H1 (cell line): ENCODE data around the gene KCNQ1. TPM values are rescaled to one million over a fixed set of nuclear protein-coding genes. Genes with fewer than 3 reads are reported as not detected.

Experiments
- CTCF ChIA-PET: fragments of 300-600 bp; sonication (Branson Sonifier 250); formaldehyde crosslinking; loops from one replicate; lab custom pipeline; 2021; ENCODE audit not compliant: partially characterized antibody; lab: Charles Lee
- POLR2A ChIA-PET: fragments of 300-600 bp; sonication (Branson Sonifier 250); formaldehyde crosslinking; loops from one replicate; lab custom pipeline; 2021; ENCODE audit warnings: inconsistent platforms; ENCODE audit not compliant: partially characterized antibody; lab: Charles Lee
- DNase-seq, 2 experiments: peaks; one replicate each; pipeline versions ENCODE4 v3.0.0 to v3.0.0-alpha.2; 2010 to 2022; ENCODE audit warnings: low spot score in 2 of 2, low read depth in 1 of 2, mixed read lengths in 1 of 2
- FAIRE-seq: peaks from 2 replicates; lab custom pipeline; 2011; peaks lifted over from hg19 to GRCh38; lab: Jason Lieb, UNC
- H2AFZ ChIP-seq: 2 replicates; pipeline ENCODE4 v1.8.1; 2012; ENCODE audit warnings: low read length, inconsistent platforms
- H2AK5ac ChIP-seq: 2 replicates; pipeline ENCODE4 v1.6.1; 2013; ENCODE audit warnings: low read depth, low read length
- H2BK120ac ChIP-seq: replicated peaks from 2 replicates; pipeline ENCODE3; 2013; ENCODE audit warnings: low read depth, low read length, inconsistent platforms
- H2BK12ac ChIP-seq: 2 replicates; pipeline ENCODE4 v1.6.1; 2013; ENCODE audit warnings: low read depth, low read length
- H2BK15ac ChIP-seq: 2 replicates; pipeline ENCODE4 v1.6.1; 2013; ENCODE audit warnings: low read length
- H2BK20ac ChIP-seq: 2 replicates; pipeline ENCODE4 v1.6.1; 2013; ENCODE audit warnings: low read length
- H2BK5ac ChIP-seq: 2 replicates; pipeline ENCODE4 v1.6.1; 2013; ENCODE audit warnings: low read depth, low read length
- H3K14ac ChIP-seq: 2 replicates; pipeline ENCODE4 v1.6.1; 2013; ENCODE audit warnings: inconsistent platforms; ENCODE audit not compliant: insufficient read length
- H3K18ac ChIP-seq: 2 replicates; pipeline ENCODE4 v1.6.1; 2013; ENCODE audit warnings: low read length; ENCODE audit errors: extremely low read depth
- H3K23ac ChIP-seq: 2 replicates; pipeline ENCODE4 v1.6.1; 2013; ENCODE audit warnings: inconsistent platforms; ENCODE audit not compliant: insufficient read length
- H3K23me2 ChIP-seq: 2 replicates; pipeline ENCODE4 v1.6.1; 2013; ENCODE audit warnings: low read depth, low read length
- H3K27ac ChIP-seq: 2 replicates; pipeline ENCODE4 v1.6.1; 2011; ENCODE audit warnings: low read depth, low read length, inconsistent platforms
- H3K27me3 ChIP-seq, 4 experiments: replicated peaks in 1 of 4; 1 replicate in 1 of 4; 2 replicates in 3 of 4; pipeline versions ENCODE4 v1.6.1 to v1.8.1; 2011 to 2013; ENCODE audit warnings: low read length in 3 of 4, mild to moderate bottlenecking in 3 of 4, inconsistent platforms in 2 of 4, mixed read lengths in 2 of 4, moderate library complexity in 1 of 4; ENCODE audit not compliant: control insufficient read depth in 3 of 4, insufficient read depth in 3 of 4; ENCODE audit errors: extremely low read depth in 1 of 4
- H3K36me3 ChIP-seq, 4 experiments: 2 replicates each; pipeline versions ENCODE4 v1.6.1 to v1.8.1; 2011 to 2013; ENCODE audit warnings: mild to moderate bottlenecking in 4 of 4, low read length in 3 of 4, moderate library complexity in 2 of 4, control low read depth in 1 of 4, inconsistent platforms in 1 of 4; ENCODE audit not compliant: insufficient read depth in 4 of 4, control insufficient read depth in 2 of 4
- H3K4ac ChIP-seq: replicated peaks from 2 replicates; pipeline ENCODE3; 2013; ENCODE audit warnings: low read length, low read depth, mixed read lengths, inconsistent platforms; ENCODE audit not compliant: insufficient read length
- H3K4me1 ChIP-seq, 4 experiments: replicated peaks in 1 of 4; 1 replicate in 1 of 4; 2 replicates in 3 of 4; pipeline versions ENCODE4 v1.6.1 to v1.8.1; 2011 to 2013; ENCODE audit warnings: low read length in 3 of 4, inconsistent platforms in 2 of 4, mixed read lengths in 1 of 4; ENCODE audit not compliant: insufficient read depth in 4 of 4, control insufficient read depth in 3 of 4
- H3K4me2 ChIP-seq, 2 experiments: 2 replicates each; pipeline versions ENCODE4 v1.6.1 to v1.8.1; 2011 to 2013; ENCODE audit warnings: low read depth in 2 of 2, low read length in 2 of 2, control low read depth in 1 of 2, inconsistent platforms in 1 of 2, mild to moderate bottlenecking in 1 of 2; ENCODE audit not compliant: insufficient read depth in 1 of 2
- H3K4me3 ChIP-seq, 4 experiments: fragments of 200-600, 300-600 bp in 1 of 4; sonication (generic), shearing (Covaris generic), sonication (Bioruptor Twin) in 1 of 4; 2 replicates each; pipeline versions ENCODE4 v1.5.1 to v1.8.1; 2011 to 2016; ENCODE audit warnings: low read length in 4 of 4, low read depth in 3 of 4, control low read depth in 2 of 4, inconsistent platforms in 2 of 4, mild to moderate bottlenecking in 2 of 4, mixed read lengths in 1 of 4, moderate library complexity in 1 of 4; ENCODE audit not compliant: insufficient read depth in 2 of 4; ENCODE audit errors: extremely low read depth in 1 of 4
- H3K56ac ChIP-seq: replicated peaks from 2 replicates; pipeline ENCODE3; 2013; ENCODE audit warnings: low read depth, mild to moderate bottlenecking, mixed read lengths, low read length, inconsistent platforms; ENCODE audit not compliant: insufficient read length
- H3K79me1 ChIP-seq: 2 replicates; pipeline ENCODE4 v1.6.1; 2013; ENCODE audit warnings: low read depth, low read length, control low read depth
- H3K79me2 ChIP-seq, 2 experiments: 2 replicates each; pipeline versions ENCODE4 v1.6.1 to v1.8.1; 2012 to 2013; ENCODE audit warnings: low read length in 2 of 2, mild to moderate bottlenecking in 2 of 2, inconsistent platforms in 1 of 2; ENCODE audit not compliant: insufficient read depth in 2 of 2, control insufficient read depth in 1 of 2
- H3K9ac ChIP-seq, 4 experiments: replicated peaks in 1 of 4; 1 replicate in 1 of 4; 2 replicates in 3 of 4; pipeline versions ENCODE4 v1.6.1 to v1.8.1; 2011 to 2013; ENCODE audit warnings: low read depth in 3 of 4, low read length in 3 of 4, control low read depth in 2 of 4, mild to moderate bottlenecking in 2 of 4, moderate library complexity in 2 of 4, inconsistent platforms in 1 of 4; ENCODE audit errors: extremely low read depth in 1 of 4
- H3K9me3 ChIP-seq, 2 experiments: 2 replicates each; pipeline versions ENCODE4 v1.6.1 to v1.8.1; 2012 to 2013; ENCODE audit warnings: mild to moderate bottlenecking in 2 of 2, moderate library complexity in 2 of 2, control low read depth in 1 of 2, inconsistent platforms in 1 of 2, low read depth in 1 of 2, low read length in 1 of 2, mixed read lengths in 1 of 2; ENCODE audit not compliant: insufficient read depth in 2 of 2
- H4K20me1 ChIP-seq, 2 experiments: replicated peaks in 1 of 2; 2 replicates each; pipeline versions ENCODE3 to v1.8.1; 2011 to 2013; ENCODE audit warnings: inconsistent platforms in 2 of 2, low read length in 2 of 2, mild to moderate bottlenecking in 1 of 2; ENCODE audit not compliant: insufficient read depth in 2 of 2, control insufficient read depth in 1 of 2
- H4K5ac ChIP-seq: 2 replicates; pipeline ENCODE4 v1.6.1; 2013; ENCODE audit warnings: low read length, low read depth, mixed read lengths, inconsistent platforms; ENCODE audit not compliant: insufficient read length
- H4K8ac ChIP-seq: 2 replicates; pipeline ENCODE4 v1.8.0; 2013; ENCODE audit warnings: mild to moderate bottlenecking, moderate library complexity, low read length, inconsistent platforms; ENCODE audit not compliant: insufficient read depth; ENCODE audit errors: extremely low read depth
- H4K91ac ChIP-seq: replicated peaks from 2 replicates; pipeline ENCODE3; 2013; ENCODE audit warnings: low read length, mixed read lengths, inconsistent platforms; ENCODE audit not compliant: insufficient read length
- CHD2 ChIP-seq: IDR thresholded peaks from 2 replicates; pipeline ENCODE4 v1.6.1; 2012; ENCODE audit warnings: low read length, improper control_type of control experiment
- POU5F1 ChIP-seq: IDR thresholded peaks from 2 replicates; pipeline ENCODE4 v1.6.1; 2011; ENCODE audit warnings: low read depth, mild to moderate bottlenecking, low read length, moderate library complexity
- WGBS, 2 experiments: shearing (Covaris generic) in 1 of 2; methylation state at CpG; one replicate each; pipeline versions ENCODE4 v1.1.6 to v1.1.7; 2013 to 2015; ENCODE audit warnings: low lambda C conversion rate in 2 of 2, mixed read lengths in 2 of 2, inconsistent platforms in 1 of 2, low coverage in 1 of 2, missing lambda C conversion rate in 1 of 2; ENCODE audit not compliant: insufficient replicate concordance in 2 of 2, insufficient coverage in 1 of 2, insufficient read length in 1 of 2; ENCODE audit errors: extremely low coverage in 1 of 2, missing lambda C conversion rate in 1 of 2; 5-methylcytosine and 5-hydroxymethylcytosine counted together
- polyA plus RNA-seq, 7 experiments: library from polyadenylated mRNA; depleted of rRNA in 3 of 7; stranded (reverse) in 5 of 7; unstranded in 2 of 7; fragments of >200 nt in 5 of 7; fragments of 200-250 nt in 2 of 7; gene quantifications; 1 replicate in 5 of 7; 2 replicates in 1 of 7; 4 replicates in 1 of 7; pipeline versions ENCODE4 v1.2.1 to v1.2.3, GENCODE V29; 2011 to 2013; ENCODE audit warnings: missing spikeins in 2 of 7, mixed read lengths in 2 of 7
- total RNA-seq: library from RNA; stranded (reverse); fragmentation: NEBNext Ultra II Directional; extraction: Animal tissue kit (Norgen Biotek cat#: 25700); gene quantifications from 2 replicates; pipeline ENCODE4 v1.2.1, GENCODE V29; 2021

Gene KCNQ1
- total and polyA plus RNA-seq, 2 of the 8 experiments (the other 6 are each of a cell fraction or from before 2014, with no cell fraction given), result 1.9 to 2.0 TPM

DNA sequence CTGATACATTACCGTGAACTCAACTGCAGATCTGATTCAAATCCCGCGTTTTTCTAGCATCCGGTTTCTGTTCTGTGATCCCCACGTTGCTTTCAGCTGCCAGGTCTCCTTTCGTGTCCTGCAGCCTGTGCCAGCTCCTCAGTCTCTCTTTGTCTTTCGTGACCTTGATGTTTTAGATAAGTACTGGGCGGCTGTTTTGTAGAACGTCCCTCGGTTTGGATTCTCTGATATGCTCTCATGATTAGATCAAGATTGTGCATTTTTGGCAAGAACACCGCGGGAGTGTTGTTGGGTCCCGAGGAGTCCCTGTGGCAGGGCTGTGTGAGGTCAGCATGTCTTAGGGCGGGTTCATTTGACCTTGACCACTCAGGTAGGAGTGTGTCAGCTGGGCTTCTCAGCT is 38.6 kb downstream of the KCNQ1 start:
- Histone ChIP-seq H3K27ac (no peak overlapping the region), H4K5ac (no peak overlapping the region), H2AFZ (no peak overlapping the region), H3K4me2 (no peak overlapping the region), H2AK5ac (no peak overlapping the region), H2BK12ac (no peak overlapping the region), H3K4me1 (no peaks in the 10 kb centered on the region), H3K56ac (no peak overlapping the region), H3K4ac (no peak overlapping the region), H3K36me3 (no peaks in the 10 kb centered on the region), H3K14ac (no peak overlapping the region), H4K8ac (no peak overlapping the region), H2BK5ac (no peak overlapping the region), H2BK20ac (no peak overlapping the region), H3K23ac (no peak overlapping the region), H4K91ac (no peak overlapping the region), H3K23me2 (no peaks in the 10 kb centered on the region), H3K79me1 (no peaks in the 10 kb centered on the region), H2BK120ac (no peak overlapping the region), H3K9me3 (peaks cover 12 to 16% of the 10 kb centered on the region in 2 experiments), H3K79me2 (no peaks in the 10 kb centered on the region), H3K9ac (no peak overlapping the region), H4K20me1 (no peaks in the 10 kb centered on the region), H3K4me3 (no peak overlapping the region), H3K18ac (no peak overlapping the region), H2BK15ac (no peak overlapping the region), H3K27me3 (peaks cover 4 to 29% (median 20%) of the 10 kb centered on the region in 4 experiments)
- 85% methylated on average over 14 of the region's 14 CpGs; no CpG with 5 or more reads in 1 of the 2 experiments for WGBS, 2 experiments
- DNase-seq (no peak), FAIRE-seq (no peak)
- no peak for TF ChIP-seq CHD2
- no peak for TF ChIP-seq POU5F1
- ChIA-PET CTCF (interaction anchor here (1.0 to 1.1 kb wide), 2 partner anchors 35 to 47 kb away, joined by 3 read pairs; no protein-coding TSS in a partner anchor), POLR2A (no interaction called here)
